Measurements from ENCODE around the gene SLIT3.

DNA sequence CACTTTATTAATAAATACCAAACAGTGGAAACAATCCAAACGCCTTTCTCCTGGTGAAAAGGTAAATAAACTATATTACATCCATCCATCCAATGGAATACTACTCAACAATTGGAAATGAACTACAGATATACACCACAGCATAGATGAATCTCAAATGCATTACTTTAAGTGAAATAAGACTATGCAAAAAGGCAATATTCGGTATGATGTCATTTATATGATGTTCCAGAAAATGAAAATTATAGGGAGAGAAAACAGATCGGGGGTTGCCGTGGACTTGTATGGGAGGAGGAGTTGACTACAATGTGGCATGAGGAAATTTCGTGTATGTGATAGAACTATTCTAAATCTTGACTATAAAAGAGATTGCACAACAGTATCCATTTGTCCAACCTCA, 27.5 kb upstream of the SLIT3 start:
- TF ChIP-seq, protein P1, sequence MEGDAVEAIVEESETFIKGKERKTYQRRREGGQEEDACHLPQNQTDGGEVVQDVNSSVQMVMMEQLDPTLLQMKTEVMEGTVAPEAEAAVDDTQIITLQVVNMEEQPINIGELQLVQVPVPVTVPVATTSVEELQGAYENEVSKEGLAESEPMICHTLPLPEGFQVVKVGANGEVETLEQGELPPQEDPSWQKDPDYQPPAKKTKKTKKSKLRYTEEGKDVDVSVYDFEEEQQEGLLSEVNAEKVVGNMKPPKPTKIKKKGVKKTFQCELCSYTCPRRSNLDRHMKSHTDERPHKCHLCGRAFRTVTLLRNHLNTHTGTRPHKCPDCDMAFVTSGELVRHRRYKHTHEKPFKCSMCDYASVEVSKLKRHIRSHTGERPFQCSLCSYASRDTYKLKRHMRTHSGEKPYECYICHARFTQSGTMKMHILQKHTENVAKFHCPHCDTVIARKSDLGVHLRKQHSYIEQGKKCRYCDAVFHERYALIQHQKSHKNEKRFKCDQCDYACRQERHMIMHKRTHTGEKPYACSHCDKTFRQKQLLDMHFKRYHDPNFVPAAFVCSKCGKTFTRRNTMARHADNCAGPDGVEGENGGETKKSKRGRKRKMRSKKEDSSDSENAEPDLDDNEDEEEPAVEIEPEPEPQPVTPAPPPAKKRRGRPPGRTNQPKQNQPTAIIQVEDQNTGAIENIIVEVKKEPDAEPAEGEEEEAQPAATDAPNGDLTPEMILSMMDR (conservative IDR thresholded peaks at IDR 0.05; ENCODE audit: low read depth, low read length), result no peak
- TF ChIP-seq EZH2phosphoT487 (IDR thresholded peaks at IDR 0.05; ENCODE audit: borderline replicate concordance, low read length), result no peak

Data from PC-3 (cell line).